Measurements from ENCODE around the gene SSH2.

SSH2 gene

GRCh38 chr17:29590411-29591145 is 339.4 kb downstream of the SSH2 start:
- no peak for TF ChIP-seq CTCF (IDR thresholded peaks at IDR 0.05; ENCODE audit: low read depth, low read length)
- Histone ChIP-seq H3K27ac (peak overlapping the region; percentile 94), H3K4me3 (ENCODE audit: low read depth, low read length) (peak overlapping the region; percentile 67), H3K27me3 (ENCODE audit: insufficient read depth, low read depth, severe bottlenecking) (no peaks in the 10 kb centered on the region), H3K9me3 (ENCODE audit: severe bottlenecking) (no peaks in the 10 kb centered on the region), H3K36me3 (no peaks in the 10 kb centered on the region)
- peak; percentile 87 for DNase-seq

DNA sequence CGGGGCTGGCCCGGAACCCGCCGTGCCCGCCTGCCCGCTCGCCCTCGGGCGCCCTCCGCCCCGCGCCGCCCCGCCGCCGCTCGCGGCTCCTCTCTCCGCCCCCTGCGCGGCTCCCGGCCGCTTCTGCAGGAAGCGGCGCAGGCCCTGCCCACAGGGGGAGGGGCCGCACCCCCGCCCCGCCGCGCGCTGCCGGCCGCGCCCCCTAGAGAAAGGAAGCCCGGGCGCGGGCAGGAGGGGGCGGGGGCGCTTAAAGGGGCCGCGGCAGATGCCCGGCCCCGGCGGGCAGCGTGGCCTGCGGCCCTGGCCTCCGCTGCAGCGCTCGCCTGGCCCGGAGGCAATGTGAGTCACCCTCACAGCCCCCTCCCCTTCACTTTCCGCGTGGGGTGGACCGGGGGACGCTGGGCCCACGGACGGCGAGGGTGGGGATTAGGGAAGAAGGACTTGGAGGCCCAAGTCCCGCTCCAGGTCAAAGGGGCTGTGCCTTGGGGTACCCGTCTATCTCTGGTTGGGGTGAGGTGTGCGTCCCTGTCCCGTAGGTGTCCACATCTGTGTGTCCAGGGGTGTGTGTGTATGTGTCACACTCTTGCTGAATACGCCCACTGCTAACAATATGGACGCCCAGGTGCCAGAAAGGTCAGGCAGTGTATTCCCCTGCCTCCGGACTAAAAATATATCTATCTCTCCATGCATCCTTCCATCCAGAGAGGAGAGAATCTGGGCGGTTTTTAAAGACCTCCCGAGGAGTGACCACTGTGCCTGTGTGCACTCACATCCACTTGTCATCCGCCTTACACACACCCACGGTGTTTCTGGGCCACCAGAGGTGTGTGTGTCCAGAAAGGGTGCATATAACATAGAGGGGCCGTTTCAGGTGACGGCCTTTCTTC is 340.3 kb downstream of the SSH2 start, which contains the start of gene GIT1:
Gene GIT1 (minus strand): TSS at position 125 of the 887 bp plus-strand sequence. CDS start 270 bp downstream, outside the sequence.
- Histone ChIP-seq H3K27ac (peak within 1 kb of the TSS; percentile 94), H3K36me3 (no peaks in the 10 kb centered on the region), H3K9me3 (ENCODE audit: severe bottlenecking) (no peaks in the 10 kb centered on the region), H3K27me3 (ENCODE audit: insufficient read depth, low read depth, severe bottlenecking) (no peaks in the 10 kb centered on the region), H3K4me3 (ENCODE audit: low read depth, low read length) (peak within 1 kb of the TSS; percentile 67)
- DNase-seq = peak; percentile 84
- TF ChIP-seq CTCF (IDR thresholded peaks at IDR 0.05; ENCODE audit: low read depth, low read length) = no peak

DNA sequence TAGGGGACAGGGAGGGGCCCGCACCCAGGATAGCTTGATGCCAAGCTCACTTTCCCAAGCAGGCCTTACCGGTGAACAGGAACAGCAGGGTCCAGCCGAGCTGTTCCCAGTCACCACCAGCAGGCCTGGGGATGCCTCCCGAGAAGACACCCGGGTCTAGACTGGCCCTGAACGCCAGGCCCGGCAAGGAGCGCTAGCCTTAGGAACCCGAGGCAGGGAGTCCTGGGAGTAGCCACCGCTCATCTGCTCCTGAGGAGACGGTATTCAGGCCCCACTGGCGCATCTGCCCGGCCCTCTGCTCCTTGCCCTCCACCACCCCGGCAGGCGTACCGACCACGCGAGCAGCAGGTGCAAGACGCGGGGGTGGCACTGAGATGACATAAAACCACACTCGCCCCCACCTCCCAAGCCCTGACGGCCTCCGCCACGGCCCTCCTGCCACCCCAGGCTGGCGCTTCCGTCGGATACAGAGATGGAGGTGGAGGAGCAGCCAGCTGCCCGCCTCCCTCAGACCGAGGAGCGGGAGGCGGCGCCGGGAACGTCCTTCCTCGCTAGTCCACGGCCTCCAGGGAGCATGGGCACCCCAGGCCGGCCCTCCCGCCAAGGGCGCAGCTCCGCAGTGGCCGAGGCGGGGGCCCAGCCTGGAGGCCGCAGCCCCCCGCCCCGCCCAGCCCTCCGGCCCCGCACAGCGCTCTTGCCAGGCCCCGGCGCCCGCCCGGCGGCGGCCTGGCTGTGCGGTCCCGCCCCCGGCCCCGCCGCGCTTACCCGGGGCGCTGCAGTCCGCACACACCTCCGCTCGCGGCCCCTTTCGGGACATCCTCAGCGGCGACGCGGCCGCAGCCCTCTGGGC is 341.2 kb downstream of the SSH2 start:
- peak overlapping the region; percentile 51 for H3K27ac ChIP-seq

DNA sequence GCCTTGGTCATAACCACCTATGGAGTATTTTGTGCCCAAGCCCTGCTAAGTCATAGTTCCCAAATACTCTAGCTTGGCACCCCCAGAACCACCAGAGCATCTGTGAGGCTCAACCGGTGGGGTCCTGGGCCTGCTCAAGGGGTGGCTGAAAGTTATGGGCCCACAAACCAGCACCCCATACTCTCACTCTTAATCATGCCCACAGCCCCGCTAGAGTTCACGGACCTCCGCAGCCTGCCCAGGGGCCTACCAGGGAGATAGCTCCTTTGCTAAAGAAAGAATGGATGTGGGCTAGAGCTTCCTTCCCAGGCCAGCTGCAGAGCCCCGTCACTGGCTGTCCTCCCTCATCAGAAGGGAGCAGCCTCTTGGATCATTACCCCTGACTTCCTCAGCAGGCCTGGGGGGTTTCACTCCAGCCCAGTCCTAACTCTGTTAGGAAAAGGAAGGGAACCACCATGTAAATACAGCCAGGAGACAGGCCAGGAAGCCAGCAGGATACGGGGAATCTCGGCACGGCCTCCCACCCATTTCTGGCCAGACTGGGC is 341.9 kb downstream of the SSH2 start:
- Histone ChIP-seq H3K27me3 (ENCODE audit: insufficient read depth, low read depth, severe bottlenecking) (no peaks in the 10 kb centered on the region), H3K4me3 (ENCODE audit: low read depth, low read length) (peak overlapping the region; percentile 59), H3K27ac (no peak overlapping the region), H3K9me3 (ENCODE audit: severe bottlenecking) (no peaks in the 10 kb centered on the region), H3K36me3 (peaks cover 4% of the 10 kb centered on the region)
- no peak for DNase-seq
- no peak for TF ChIP-seq CTCF (IDR thresholded peaks at IDR 0.05; ENCODE audit: low read depth, low read length)

More for the DNA sequence above, 341.2 kb downstream of the SSH2 start:
- no peak for DNase-seq
- TF ChIP-seq CTCF (IDR thresholded peaks at IDR 0.05; ENCODE audit: low read depth, low read length) = no peak
- peak overlapping the region; percentile 59 for H3K4me3 ChIP-seq (ENCODE audit: low read depth, low read length)
- no peaks in the 10 kb centered on the region for H3K36me3 ChIP-seq
- no peaks in the 10 kb centered on the region for H3K27me3 ChIP-seq (ENCODE audit: insufficient read depth, low read depth, severe bottlenecking)
- H3K9me3 ChIP-seq (ENCODE audit: severe bottlenecking) = no peaks in the 10 kb centered on the region

DNA sequence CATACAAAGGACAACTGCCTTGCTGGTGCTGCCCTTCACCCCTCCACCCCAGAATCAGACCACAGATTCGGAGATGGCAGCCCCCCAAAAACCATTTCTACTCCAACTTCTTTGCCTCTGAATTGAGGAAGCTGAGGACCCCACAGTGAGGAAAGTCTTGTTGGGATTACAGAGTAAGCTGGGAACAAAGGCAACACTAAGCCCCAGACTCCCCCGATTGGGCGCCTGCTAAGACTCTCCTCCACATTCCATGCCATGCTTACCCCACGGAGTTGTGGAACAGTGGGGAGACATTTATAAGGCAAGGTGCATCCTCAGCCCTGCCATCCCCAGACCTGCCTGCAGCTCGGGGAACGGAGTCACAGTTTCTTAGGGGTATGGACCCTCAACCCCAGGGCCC is 342.4 kb downstream of the SSH2 start:
- H3K27me3 ChIP-seq (ENCODE audit: insufficient read depth, low read depth, severe bottlenecking) = no peaks in the 10 kb centered on the region
- H3K36me3 ChIP-seq = peaks cover 9% of the 10 kb centered on the region
- DNase-seq = no peak
- H3K4me3 ChIP-seq (ENCODE audit: low read depth, low read length) = no peak overlapping the region
- no peaks in the 10 kb centered on the region for H3K9me3 ChIP-seq (ENCODE audit: severe bottlenecking)
- no peak overlapping the region for H3K27ac ChIP-seq
- TF ChIP-seq CTCF (IDR thresholded peaks at IDR 0.05; ENCODE audit: low read depth, low read length) = no peak

Measured in WERI-Rb-1 (cell line).